Left lung (tissue), 10 donors: ENCODE data around the gene HOXA9. TPM values are rescaled to one million over a fixed set of nuclear protein-coding genes. Genes with fewer than 3 reads are reported as not detected.

Source experiments
- ATAC-seq: fragments of 200-7000 bp; cut with Tn5 transposase; one replicate; pipeline ENCODE4 v1.9.1; 2020; ENCODE audit warnings: moderate library complexity
- DNase-seq, 4 donors: peaks; one replicate each; pipeline ENCODE4 v3.0.0-alpha.2; 2013 to 2020
- H3K27ac ChIP-seq, 2 donors: fragments of 200-600 bp; sonication (generic) in 1 of 2; one replicate each; pipeline versions ENCODE4 v1.5.0 to v1.8.0; 2020 to 2021
- H3K27me3 ChIP-seq, 2 donors: fragments of 200-600 bp; sonication (generic) in 1 of 2; one replicate each; pipeline versions ENCODE4 v1.5.0 to v1.8.0; 2020 to 2021
- H3K36me3 ChIP-seq, 2 donors: fragments of 200-600 bp; sonication (generic) in 1 of 2; one replicate each; pipeline versions ENCODE4 v1.5.0 to v1.8.0; 2020 to 2021
- H3K4me1 ChIP-seq, 2 donors: fragments of 200-600 bp; one replicate each; pipeline ENCODE4 v1.8.0; 2021
- H3K4me3 ChIP-seq, 2 donors: fragments of 200-600 bp; sonication (generic) in 1 of 2; one replicate each; pipeline versions ENCODE4 v1.5.0 to v1.8.0; 2020 to 2021; ENCODE audit warnings: mild to moderate bottlenecking in 1 of 2
- H3K9me3 ChIP-seq, 2 donors: fragments of 200-600 bp; sonication (generic) in 1 of 2; one replicate each; pipeline versions ENCODE4 v1.5.0 to v1.8.0; 2020 to 2021
- intact Hi-C, 2 donors: fragments of 100-400 bp; cut with DNase I; formaldehyde crosslinking; loops; one replicate each; pipeline versions ENCODE4 v1.11.2 to v1.14.2; 2022
- polyA plus RNA-seq, 6 donors: library from polyadenylated mRNA; unstranded; fragments of 120-200 nt; gene quantifications; one replicate each; pipeline ENCODE4 v1.2.1, GENCODE V29; 2013; ENCODE audit not compliant: insufficient read length in 6 of 6
- total RNA-seq, 2 donors: library from RNA; stranded (reverse); fragmentation: NEBNext Ultra II Directional; extraction: Animal tissue kit (Norgen Biotek cat#: 25700); gene quantifications; one replicate each; pipeline ENCODE4 v1.2.1, GENCODE V29; 2021
- TF ChIP-seq, protein P1 (sequence below), 2 donors: fragments of 200-600 bp; sonication (generic) in 1 of 2; IDR thresholded peaks; one replicate each; pipeline versions ENCODE4 v1.5.0 to v1.8.0; 2021; ENCODE audit warnings: antibody characterized with exemption in 2 of 2
- donor health status: DM: no; HTN: yes; CAD: no.
- donor health status: DM: no; HTN: no; CAD: no.

Gene HOXA9
- total and polyA plus RNA-seq, 8 donors = 0.38 to 1.4 (median 0.57) TPM

DNA sequence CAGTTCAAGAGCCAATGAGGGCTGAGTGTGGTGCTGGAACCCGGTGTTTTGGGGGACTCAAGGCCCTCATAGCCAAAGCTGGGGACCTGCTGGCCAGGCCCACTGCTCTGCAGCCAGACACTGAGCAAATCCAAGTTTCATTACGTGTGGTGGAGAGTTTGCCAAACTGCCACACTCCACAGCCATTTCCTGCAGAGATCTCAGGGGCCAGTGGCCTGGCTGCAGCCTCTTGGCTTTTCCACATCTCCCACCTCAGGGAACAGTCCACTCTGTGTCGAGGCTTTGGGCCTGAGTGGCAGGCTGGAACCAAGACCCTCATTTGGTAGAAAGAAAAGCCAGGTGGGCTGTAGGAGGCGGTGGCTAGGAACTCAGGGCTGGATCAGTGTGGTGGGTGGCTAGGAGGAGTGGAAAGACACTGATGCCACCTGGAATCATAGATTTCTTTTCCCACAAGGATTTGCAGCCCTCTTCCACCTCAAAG is 16.5 kb upstream of the HOXA9 start:
- H3K27me3 ChIP-seq = peaks cover 99 to 100% of the 10 kb centered on the region in 2 donors
- no peaks in the 10 kb centered on the region for H3K36me3 ChIP-seq
- no peaks in the 10 kb centered on the region for H3K9me3 ChIP-seq
- intact Hi-C loops = no loop called here
- H3K4me1 ChIP-seq = peaks cover 12 to 43% of the 10 kb centered on the region in 2 donors
- H3K27ac ChIP-seq = no peak overlapping the region
- DNase-seq = peak in 2 of 4 donors; percentile 17 to 29
- TF ChIP-seq, protein P1, sequence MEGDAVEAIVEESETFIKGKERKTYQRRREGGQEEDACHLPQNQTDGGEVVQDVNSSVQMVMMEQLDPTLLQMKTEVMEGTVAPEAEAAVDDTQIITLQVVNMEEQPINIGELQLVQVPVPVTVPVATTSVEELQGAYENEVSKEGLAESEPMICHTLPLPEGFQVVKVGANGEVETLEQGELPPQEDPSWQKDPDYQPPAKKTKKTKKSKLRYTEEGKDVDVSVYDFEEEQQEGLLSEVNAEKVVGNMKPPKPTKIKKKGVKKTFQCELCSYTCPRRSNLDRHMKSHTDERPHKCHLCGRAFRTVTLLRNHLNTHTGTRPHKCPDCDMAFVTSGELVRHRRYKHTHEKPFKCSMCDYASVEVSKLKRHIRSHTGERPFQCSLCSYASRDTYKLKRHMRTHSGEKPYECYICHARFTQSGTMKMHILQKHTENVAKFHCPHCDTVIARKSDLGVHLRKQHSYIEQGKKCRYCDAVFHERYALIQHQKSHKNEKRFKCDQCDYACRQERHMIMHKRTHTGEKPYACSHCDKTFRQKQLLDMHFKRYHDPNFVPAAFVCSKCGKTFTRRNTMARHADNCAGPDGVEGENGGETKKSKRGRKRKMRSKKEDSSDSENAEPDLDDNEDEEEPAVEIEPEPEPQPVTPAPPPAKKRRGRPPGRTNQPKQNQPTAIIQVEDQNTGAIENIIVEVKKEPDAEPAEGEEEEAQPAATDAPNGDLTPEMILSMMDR (IDR thresholded peaks at IDR 0.05) = no peak
- H3K4me3 ChIP-seq = no peak overlapping the region
- no peak for ATAC-seq

DNA sequence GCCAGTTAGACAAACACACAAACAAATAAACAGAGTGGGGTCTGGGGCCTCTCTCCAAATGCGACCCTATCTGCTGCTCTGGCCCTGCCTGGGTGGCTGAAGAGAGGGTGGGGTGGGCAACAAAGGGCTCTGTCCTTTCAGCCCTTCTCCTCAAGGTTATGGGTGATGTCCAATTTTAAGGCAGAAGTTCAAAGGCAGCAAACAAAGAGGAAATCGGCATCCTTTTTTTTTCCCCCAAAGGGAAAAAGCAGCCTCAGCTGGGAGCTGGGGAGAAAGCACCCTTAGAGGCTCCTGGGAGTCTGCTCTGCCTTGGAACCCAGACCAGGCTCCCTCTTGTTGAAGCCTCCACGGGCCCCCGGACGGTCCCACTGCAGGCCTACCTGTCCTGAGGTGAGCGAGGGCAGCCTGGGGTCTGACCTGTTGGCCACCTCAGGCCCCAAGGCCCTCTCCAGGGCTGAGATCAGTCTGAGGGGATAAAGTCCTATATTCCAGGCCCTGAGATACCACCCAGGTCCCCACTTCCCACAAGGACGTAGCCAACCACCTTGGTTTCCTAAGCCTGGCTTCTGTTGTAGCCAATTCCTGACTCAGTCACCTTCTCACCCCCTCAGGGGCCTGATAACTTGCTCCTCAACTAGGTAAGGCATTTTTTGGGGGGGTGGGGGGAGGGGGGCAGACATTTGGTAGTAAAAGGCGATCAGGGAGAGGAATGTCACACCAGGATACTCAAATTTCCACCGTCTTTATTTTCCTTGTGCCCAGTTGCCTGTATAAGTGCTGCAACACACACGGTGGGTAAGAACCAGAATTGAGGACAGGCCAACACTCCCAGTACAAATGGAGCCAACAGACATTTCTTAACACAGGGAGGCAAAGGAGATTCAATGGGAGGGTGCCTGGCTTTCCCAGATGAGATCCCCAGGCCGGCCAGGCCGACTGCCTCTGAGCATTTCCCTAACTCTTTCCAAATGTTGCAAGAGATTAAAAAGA is 15.4 kb upstream of the HOXA9 start:
- intact Hi-C loops = no loop called here
- Histone ChIP-seq H3K27ac (no peak overlapping the region), H3K9me3 (no peaks in the 10 kb centered on the region), H3K36me3 (no peaks in the 10 kb centered on the region), H3K4me1 (peaks cover 12 to 37% of the 10 kb centered on the region in 2 donors), H3K4me3 (no peak overlapping the region), H3K27me3 (peaks cover 99 to 100% of the 10 kb centered on the region in 2 donors)
- TF ChIP-seq, protein P1 (IDR thresholded peaks at IDR 0.05) = no peak
- DNase-seq (peak in 2 of 4 donors; percentile 22 to 54), ATAC-seq (no peak)

DNA sequence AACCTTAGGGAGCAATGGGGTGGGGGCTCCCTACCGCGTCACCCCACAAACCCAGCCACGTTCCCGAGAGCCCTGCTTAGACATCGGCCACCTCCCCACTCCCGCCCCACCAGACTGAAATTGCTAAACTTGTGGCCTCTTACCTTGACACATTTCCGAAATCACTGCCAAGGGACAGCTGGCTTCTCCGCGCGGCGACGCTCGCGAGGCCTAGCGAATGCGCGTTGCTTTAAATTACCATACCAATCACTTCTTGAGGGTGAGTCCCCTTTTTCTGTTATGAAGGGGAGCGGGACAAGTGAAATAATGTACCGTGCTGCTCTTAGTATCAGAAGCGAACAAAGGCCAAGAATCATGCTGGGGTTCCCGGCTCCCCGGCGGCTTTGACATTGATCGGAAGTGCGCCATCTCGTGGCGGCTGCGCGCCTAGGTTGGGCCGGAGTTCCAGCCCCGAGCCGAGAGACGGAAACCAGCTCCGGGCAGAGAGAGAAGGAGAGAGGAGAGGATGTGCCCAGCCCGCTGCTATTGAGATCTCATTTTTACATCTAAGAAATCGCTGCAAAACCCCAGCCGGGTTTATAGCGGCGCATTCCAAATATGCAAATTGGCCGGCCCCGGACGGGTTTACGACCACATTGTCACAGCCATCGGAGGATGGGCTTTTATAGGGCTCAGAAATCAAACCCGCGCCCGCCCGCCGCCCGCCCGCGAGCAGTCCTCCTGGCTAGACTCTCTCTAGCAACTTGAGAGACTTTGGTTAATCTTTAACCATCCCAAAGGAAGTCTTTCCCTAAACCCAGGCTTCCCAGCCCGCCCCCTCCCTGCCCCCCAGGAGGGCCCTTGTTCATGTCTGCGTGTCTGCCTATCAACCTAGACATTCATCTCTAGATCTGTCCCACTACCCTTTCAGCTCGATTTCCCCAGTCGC is 14.4 kb upstream of the HOXA9 start:
- Histone ChIP-seq H3K27ac (no peak overlapping the region), H3K9me3 (no peaks in the 10 kb centered on the region), H3K4me3 (no peak overlapping the region), H3K27me3 (peaks cover 99 to 100% of the 10 kb centered on the region in 2 donors), H3K36me3 (no peaks in the 10 kb centered on the region), H3K4me1 (peaks cover 11 to 28% of the 10 kb centered on the region in 2 donors)
- peak; percentile 55 to 90 (median 76) for DNase-seq
- TF ChIP-seq, protein P1 (IDR thresholded peaks at IDR 0.05) = peak; percentile 79 to 81
- peak; percentile 77 for ATAC-seq
- intact Hi-C loops = no loop called here

DNA sequence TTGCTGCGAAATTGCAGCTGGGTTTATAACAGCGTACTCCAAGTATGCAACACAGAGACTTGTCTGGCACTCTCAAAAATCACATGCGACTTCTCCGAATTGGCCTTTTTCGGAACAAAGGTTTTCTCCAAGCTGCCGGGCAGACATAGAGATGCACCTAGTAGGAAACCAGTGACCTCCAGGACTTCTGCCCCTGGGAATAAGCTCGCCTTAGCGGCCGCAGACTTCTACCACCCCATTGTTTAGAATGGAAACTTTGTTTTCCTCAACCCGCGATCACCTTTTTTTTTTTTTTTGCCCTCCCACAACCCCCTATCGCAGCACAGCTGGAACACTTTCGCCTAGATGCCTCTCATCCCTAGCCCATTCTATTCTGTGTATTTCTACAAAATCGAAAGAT is 13.7 kb upstream of the HOXA9 start:
- intact Hi-C loops = no loop called here
- Histone ChIP-seq H3K9me3 (no peaks in the 10 kb centered on the region), H3K27ac (no peak overlapping the region), H3K4me3 (no peak overlapping the region), H3K36me3 (no peaks in the 10 kb centered on the region), H3K27me3 (peaks cover 99 to 100% of the 10 kb centered on the region in 2 donors), H3K4me1 (peaks cover 8 to 26% of the 10 kb centered on the region in 2 donors)
- no peak for ATAC-seq
- TF ChIP-seq, protein P1 (IDR thresholded peaks at IDR 0.05) = no peak
- peak in 1 of 4 donors; percentile 17 for DNase-seq
